H9 (cell line): Measurements from ENCODE around the gene ZNF469. TPM values are rescaled to one million over a fixed set of nuclear protein-coding genes. Genes with fewer than 3 reads are reported as not detected.
A peak's percentile ranks its signal among the peaks of the same experiment; 100 is the strongest.

Experiments
- DNase-seq: peaks from one replicate; pipeline ENCODE4 v3.0.0-alpha.2; 2017
- H2AFZ ChIP-seq: one replicate; pipeline ENCODE4 v1.6.1; 2013; ENCODE audit warnings: mild to moderate bottlenecking, low read length, control low read depth, moderate library complexity
- H2AK5ac ChIP-seq: 2 replicates; pipeline ENCODE4 v1.6.1; 2013; ENCODE audit warnings: low read length, control low read depth, mixed read lengths; ENCODE audit not compliant: insufficient read length
- H2BK120ac ChIP-seq: one replicate; pipeline ENCODE4 v1.6.1; 2013; ENCODE audit warnings: low read depth, mild to moderate bottlenecking, low read length, control low read depth, inconsistent platforms; ENCODE audit not compliant: poor library complexity, severe bottlenecking
- H2BK12ac ChIP-seq: 2 replicates; pipeline ENCODE4 v1.6.1; 2013; ENCODE audit warnings: low read length, control low read depth, mixed read lengths, low read depth; ENCODE audit not compliant: insufficient read length
- H2BK15ac ChIP-seq: 2 replicates; pipeline ENCODE4 v1.6.1; 2013; ENCODE audit warnings: low read depth, low read length, control low read depth
- H2BK20ac ChIP-seq: one replicate; pipeline ENCODE4 v1.6.1; 2013; ENCODE audit warnings: low read depth, mild to moderate bottlenecking, low read length, control low read depth, inconsistent platforms; ENCODE audit not compliant: poor library complexity, severe bottlenecking
- H2BK5ac ChIP-seq: 2 replicates; pipeline ENCODE4 v1.6.1; 2013; ENCODE audit warnings: low read length, control low read depth, mixed read lengths; ENCODE audit not compliant: insufficient read length
- H3K14ac ChIP-seq: 2 replicates; pipeline ENCODE4 v1.6.1; 2013; ENCODE audit warnings: low read length, control low read depth; ENCODE audit not compliant: insufficient read depth
- H3K18ac ChIP-seq: 2 replicates; pipeline ENCODE4 v1.6.1; 2013; ENCODE audit warnings: low read depth, mild to moderate bottlenecking, mixed read lengths, low read length, control low read depth; ENCODE audit not compliant: insufficient read length
- H3K23ac ChIP-seq: 2 replicates; pipeline ENCODE4 v1.6.1; 2013; ENCODE audit warnings: low read length, control low read depth, mixed read lengths, low read depth; ENCODE audit not compliant: insufficient read length
- H3K23me2 ChIP-seq: 2 replicates; pipeline ENCODE4 v1.6.1; 2013; ENCODE audit warnings: low read depth, mild to moderate bottlenecking, mixed read lengths, low read length, control low read depth; ENCODE audit not compliant: insufficient read length, poor library complexity, severe bottlenecking
- H3K27ac ChIP-seq: 2 replicates; pipeline ENCODE4 v1.5.1; 2013; ENCODE audit warnings: low read length, control low read depth, mixed read lengths, low read depth; ENCODE audit not compliant: insufficient read length
- H3K27me3 ChIP-seq: 2 replicates; pipeline ENCODE4 v1.6.1; 2013; ENCODE audit warnings: low read length, control low read depth, inconsistent platforms; ENCODE audit not compliant: insufficient read depth
- H3K4ac ChIP-seq: 2 replicates; pipeline ENCODE4 v1.6.1; 2013; ENCODE audit warnings: low read depth, mild to moderate bottlenecking, control low read depth, inconsistent platforms, low read length, moderate library complexity
- H3K4me1 ChIP-seq: 2 replicates; pipeline ENCODE4 v1.6.1; 2013; ENCODE audit warnings: low read length, control low read depth, inconsistent platforms; ENCODE audit not compliant: insufficient read depth
- H3K4me2 ChIP-seq: 2 replicates; pipeline ENCODE4 v1.6.1; 2013; ENCODE audit warnings: low read length, control low read depth, mixed read lengths; ENCODE audit not compliant: insufficient read length, insufficient read depth
- H3K56ac ChIP-seq: 2 replicates; pipeline ENCODE4 v1.6.1; 2013; ENCODE audit warnings: low read depth, mild to moderate bottlenecking, mixed read lengths, low read length, control low read depth; ENCODE audit not compliant: insufficient read length
- H3K79me1 ChIP-seq: 2 replicates; pipeline ENCODE4 v1.6.1; 2013; ENCODE audit warnings: low read depth, mild to moderate bottlenecking, moderate library complexity, low read length, control low read depth, inconsistent platforms; ENCODE audit not compliant: insufficient read depth, poor library complexity, severe bottlenecking
- H3K79me2 ChIP-seq: 2 replicates; pipeline ENCODE4 v1.6.1; 2013; ENCODE audit warnings: low read length, control low read depth, inconsistent platforms; ENCODE audit not compliant: insufficient read depth
- H3K9ac ChIP-seq: 2 replicates; pipeline ENCODE4 v1.6.1; 2013; ENCODE audit warnings: low read length, control low read depth, mixed read lengths; ENCODE audit not compliant: insufficient read length; ENCODE audit errors: extremely low read depth
- H3K9me3 ChIP-seq: one replicate; pipeline ENCODE4 v1.6.1; 2013; ENCODE audit warnings: low read depth, low read length, inconsistent platforms; ENCODE audit not compliant: control insufficient read depth
- H3T11ph ChIP-seq: one replicate; pipeline ENCODE4 v1.6.1; 2013; ENCODE audit warnings: mild to moderate bottlenecking, low read length, control low read depth, inconsistent platforms
- H4K20me1 ChIP-seq: one replicate; pipeline ENCODE4 v1.6.1; 2013; ENCODE audit not compliant: control insufficient read depth, insufficient read length, insufficient read depth
- H4K5ac ChIP-seq: 2 replicates; pipeline ENCODE4 v1.6.1; 2013; ENCODE audit warnings: low read depth, mild to moderate bottlenecking, mixed read lengths, low read length, control low read depth; ENCODE audit not compliant: insufficient read length
- H4K8ac ChIP-seq: replicated peaks from 2 replicates; pipeline ENCODE4 v1.6.1; 2013; ENCODE audit warnings: low read length, control low read depth, mixed read lengths, low read depth; ENCODE audit not compliant: insufficient read length
- H4K91ac ChIP-seq: 2 replicates; pipeline ENCODE4 v1.6.1; 2013; ENCODE audit warnings: low read depth, mild to moderate bottlenecking, moderate library complexity, mixed read lengths, low read length, control low read depth; ENCODE audit not compliant: insufficient read length
- H3K27ac Mint-ChIP-seq, 3 experiments: 2 replicates in 2 of 3; 3 replicates in 1 of 3; pipeline ENCODE4 v1.8.0; 2020 to 2021; ENCODE audit warnings: mixed read lengths in 3 of 3, mild to moderate bottlenecking in 1 of 3, moderate library complexity in 1 of 3
- H3K27me3 Mint-ChIP-seq: 2 replicates; pipeline ENCODE4 v1.8.0; 2021; ENCODE audit warnings: low read depth, mild to moderate bottlenecking, moderate library complexity, mixed read lengths
- H3K36me3 Mint-ChIP-seq, 3 experiments: 2 replicates in 2 of 3; 3 replicates in 1 of 3; pipeline ENCODE4 v1.8.0; 2020 to 2021; ENCODE audit warnings: low read depth in 3 of 3, mixed read lengths in 3 of 3; ENCODE audit not compliant: insufficient read depth in 1 of 3
- H3K4me1 Mint-ChIP-seq, 2 experiments: 2 replicates each; pipeline ENCODE4 v1.8.0; 2020; ENCODE audit warnings: mixed read lengths in 2 of 2
- H3K4me3 Mint-ChIP-seq, 2 experiments: 2 replicates in 1 of 2; 3 replicates in 1 of 2; pipeline ENCODE4 v1.8.0; 2020 to 2021; ENCODE audit warnings: mild to moderate bottlenecking in 2 of 2, mixed read lengths in 2 of 2, moderate library complexity in 1 of 2
- H3K9me3 Mint-ChIP-seq, 2 experiments: 2 replicates in 1 of 2; 3 replicates in 1 of 2; pipeline ENCODE4 v1.8.0; 2020; ENCODE audit warnings: mild to moderate bottlenecking in 2 of 2, mixed read lengths in 2 of 2, moderate library complexity in 1 of 2
- CTCF ChIP-seq: fragments of 200-600 bp; sonication (generic); conservative IDR thresholded peaks from 3 replicates; pipeline ENCODE4 v1.8.0; 2021; ENCODE audit warnings: antibody characterized with exemption, mild to moderate bottlenecking
- WGBS: extraction: QIAGEN DNeasy Blood & Tissue Kit; methylation state at CpG from one replicate; pipeline ENCODE4 v1.1.7; 2013; ENCODE audit warnings: missing lambda C conversion rate, low lambda C conversion rate, mixed read lengths; ENCODE audit not compliant: insufficient read length; ENCODE audit errors: extremely low coverage; 5-methylcytosine and 5-hydroxymethylcytosine counted together
- total RNA-seq: library from RNA; stranded (reverse); gene quantifications from 2 replicates; pipeline ENCODE4 v1.2.1, GENCODE V29; 2021

ZNF469 gene
- total RNA-seq, 1 experiment from 2014 or later, result 4.4 TPM

DNA sequence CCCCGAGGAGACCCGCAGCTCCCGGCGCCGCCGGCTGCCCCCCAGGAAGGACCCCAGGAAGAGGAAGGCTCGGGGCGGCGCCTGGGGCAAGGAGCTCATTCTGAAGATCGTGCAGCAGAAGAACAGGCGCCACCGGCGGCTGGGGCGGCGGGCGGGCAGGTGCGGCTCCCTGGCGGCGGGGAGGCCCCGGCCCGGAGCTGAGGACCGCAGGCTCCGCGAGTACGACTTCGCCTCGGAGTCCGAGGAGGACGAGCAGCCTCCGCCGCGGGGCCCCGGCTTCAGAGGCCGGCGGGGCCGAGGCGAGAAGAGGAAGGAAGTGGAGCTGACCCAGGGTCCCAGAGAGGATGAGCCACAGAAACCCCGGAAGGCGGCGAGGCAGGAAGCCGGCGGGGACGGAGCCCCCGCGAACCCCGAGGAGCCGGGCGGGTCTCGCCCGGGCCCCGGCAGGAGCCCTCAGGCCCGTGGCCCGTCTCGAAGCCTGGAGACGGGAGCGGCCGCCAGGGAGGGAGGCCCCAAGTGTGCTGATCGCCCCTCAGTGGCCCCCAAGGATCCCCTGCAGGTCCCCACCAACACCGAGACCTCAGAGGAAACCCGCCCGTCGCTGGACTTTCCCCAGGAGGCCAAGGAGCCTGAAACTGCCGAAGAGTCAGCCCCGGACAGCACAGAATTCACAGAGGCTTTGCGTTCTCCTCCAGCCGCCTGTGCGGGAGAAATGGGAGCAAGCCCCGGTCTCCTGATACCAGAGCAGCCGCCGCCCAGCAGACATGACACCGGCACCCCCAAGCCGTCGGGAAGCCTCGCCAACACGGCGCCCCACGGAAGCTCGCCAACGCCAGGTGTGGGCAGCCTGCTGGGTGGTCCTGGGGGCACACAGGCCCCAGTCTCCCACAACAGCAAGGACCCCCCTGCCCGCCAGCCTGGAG is 48.0 kb downstream of the ZNF469 start:
- Histone ChIP-seq H3K23me2 (peaks cover 2% of the 10 kb centered on the region), H2BK120ac (no peak overlapping the region), H3K9ac (no peak overlapping the region), H3K18ac (no peak overlapping the region), H3K4me2 (no peak overlapping the region), H3K27ac (no peak overlapping the region), H3K79me2 (no peaks in the 10 kb centered on the region), H4K20me1 (no peaks in the 10 kb centered on the region), H2BK5ac (no peak overlapping the region), H3K14ac (no peak overlapping the region), H3T11ph (no peak overlapping the region), H2BK20ac (no peak overlapping the region), H4K91ac (no peak overlapping the region), H2AK5ac (no peak overlapping the region), H3K27me3 (no peaks in the 10 kb centered on the region), H2BK15ac (no peak overlapping the region), H2BK12ac (no peak overlapping the region), H2AFZ (no peak overlapping the region), H3K4ac (no peak overlapping the region), H3K79me1 (no peaks in the 10 kb centered on the region), H3K9me3 (no peaks in the 10 kb centered on the region), H3K4me1 (no peaks in the 10 kb centered on the region), H3K56ac (no peak overlapping the region), H4K8ac (no peak overlapping the region), H3K23ac (no peak overlapping the region), H4K5ac (no peak overlapping the region)
- WGBS, result no CpG with 5 or more reads among the region's 80 CpGs
- no peak for TF ChIP-seq CTCF
- DNase-seq, result peak; percentile 66
- no peak overlapping the region for H3K27ac Mint-ChIP-seq
- H3K9me3 Mint-ChIP-seq, result no peaks in the 10 kb centered on the region
- H3K4me1 Mint-ChIP-seq, result no peaks in the 10 kb centered on the region
- H3K36me3 Mint-ChIP-seq, result no peaks in the 10 kb centered on the region
- no peak overlapping the region for H3K4me3 Mint-ChIP-seq
- H3K27me3 Mint-ChIP-seq, result peaks cover 2% of the 10 kb centered on the region
